K562 (cell line): ENCODE data around the gene RNF31. TPM values are rescaled to one million over a fixed set of nuclear protein-coding genes. Genes with fewer than 3 reads are reported as not detected.

ENCODE experiments used
- ATAC-seq: fragments of 200-7000 bp; cut with Tn5 transposase; 3 replicates; pipeline ENCODE4 v1.9.1; 2020; ENCODE audit warnings: moderate library complexity
- BruUV-seq: library from RNA; stranded (reverse); fragments of 400-500 nt; replicated peaks from 2 replicates; lab custom pipeline; 2021; lab: Mats Ljungman, UMichigan
- CTCF ChIA-PET: fragments of 300-600 bp; formaldehyde crosslinking; extraction: SDS; loops from one replicate; lab custom pipeline; 2021; ENCODE audit warnings: low intra/inter-chr PET ratio; lab: Yijun Ruan, JAX
- POLR2A ChIA-PET: fragments of 300-600, 350-650 bp; sonication (Branson Sonifier 250); formaldehyde crosslinking; extraction: SDS; loops from one replicate; lab custom pipeline; 2021; ENCODE audit warnings: antibody characterized with exemption, inconsistent platforms; lab: Yijun Ruan, JAX
- DNase-seq, 4 experiments: peaks; one replicate each; pipeline versions ENCODE4 v3.0.0 to v3.0.0-alpha.2; 2011 to 2018; ENCODE audit warnings: low spot score in 3 of 4, mixed read lengths in 3 of 4; ENCODE audit errors: extremely low read depth in 1 of 4
- FAIRE-seq: peaks from 2 replicates; lab custom pipeline; 2011; peaks lifted over from hg19 to GRCh38; lab: Jason Lieb, UNC
- H2AFZ ChIP-seq: 2 replicates; pipeline ENCODE4 v1.6.0; 2011; ENCODE audit warnings: low read depth, low read length, control low read depth, inconsistent platforms
- H3K27ac ChIP-seq: fragments of 200-600 bp; 3 replicates; pipeline ENCODE4 v1.8.0; 2011; ENCODE audit warnings: low read depth, mild to moderate bottlenecking, control low read depth, inconsistent platforms, low read length, moderate library complexity, mixed read lengths; ENCODE audit errors: extremely low read depth
- H3K27me3 ChIP-seq, 2 experiments: fragments of 300-600 bp in 1 of 2; 2 replicates in 1 of 2; 3 replicates in 1 of 2; pipeline versions ENCODE4 v1.6.0 to v1.8.0; 2011; ENCODE audit warnings: inconsistent platforms in 2 of 2, low read length in 2 of 2, mild to moderate bottlenecking in 1 of 2, mixed read lengths in 1 of 2, moderate library complexity in 1 of 2; ENCODE audit not compliant: control insufficient read depth in 2 of 2, insufficient read depth in 2 of 2
- H3K36me3 ChIP-seq: fragments of 300-600 bp; 3 replicates; pipeline ENCODE4 v1.8.0; 2011; ENCODE audit warnings: mild to moderate bottlenecking, low read length, inconsistent platforms; ENCODE audit not compliant: control insufficient read depth, insufficient read depth
- H3K4me1 ChIP-seq, 2 experiments: fragments of 200-600 bp in 1 of 2; replicated peaks in 1 of 2; 2 replicates in 1 of 2; 3 replicates in 1 of 2; pipeline versions ENCODE4 v1.5.1 to v1.8.0; 2011; ENCODE audit warnings: inconsistent platforms in 2 of 2, low read length in 2 of 2, mild to moderate bottlenecking in 1 of 2, mixed read lengths in 1 of 2, moderate library complexity in 1 of 2; ENCODE audit not compliant: control insufficient read depth in 2 of 2, insufficient read depth in 2 of 2
- H3K4me2 ChIP-seq: 2 replicates; pipeline ENCODE4 v1.6.1; 2011; ENCODE audit warnings: low read length, control low read depth, inconsistent platforms, mixed read lengths; ENCODE audit not compliant: insufficient read depth
- H3K4me3 ChIP-seq: fragments of 200-600 bp; sonication (generic), shearing (Covaris generic); 2 replicates; pipeline ENCODE4 v1.5.1; 2016; ENCODE audit warnings: control low read depth, inconsistent platforms
- H3K79me2 ChIP-seq: fragments of 200-600 bp; 3 replicates; pipeline ENCODE4 v1.8.0; 2011; ENCODE audit warnings: low read length, inconsistent platforms; ENCODE audit not compliant: control insufficient read depth, insufficient read depth
- H3K9ac ChIP-seq, 2 experiments: 2 replicates each; pipeline versions ENCODE4 v1.6.0 to v1.6.1; 2011; ENCODE audit warnings: low read depth in 2 of 2, low read length in 2 of 2, control low read depth in 1 of 2, inconsistent platforms in 1 of 2, mild to moderate bottlenecking in 1 of 2, mixed read lengths in 1 of 2; ENCODE audit not compliant: insufficient read depth in 1 of 2
- H3K9me1 ChIP-seq: one replicate; pipeline ENCODE4 v1.6.0; 2011; ENCODE audit warnings: inconsistent platforms, mild to moderate bottlenecking, low read length, moderate library complexity; ENCODE audit not compliant: control insufficient read depth, insufficient read depth
- H3K9me3 ChIP-seq: replicated peaks from 2 replicates; pipeline ENCODE4 v1.5.1; 2011; ENCODE audit warnings: low read depth, low read length, inconsistent platforms; ENCODE audit not compliant: control insufficient read depth, insufficient read depth
- H4K20me1 ChIP-seq: replicated peaks from 2 replicates; pipeline ENCODE4 v1.6.1; 2011; ENCODE audit warnings: low read length, inconsistent platforms, mixed read lengths; ENCODE audit not compliant: control insufficient read depth, insufficient read depth
- HDAC8 ChIP-seq: fragments of 450-650 bp; IDR thresholded peaks from 2 replicates; pipeline ENCODE4 v1.6.1; 2016; ENCODE audit warnings: mild to moderate bottlenecking, missing genetic modification characterization, moderate library complexity, missing compliant biosample characterization
- POLR2G ChIP-seq: fragments of 200-400 bp; formaldehyde crosslinking; IDR thresholded peaks from 2 replicates; pipeline ENCODE4 v1.6.1; 2017; ENCODE audit warnings: low read depth, mild to moderate bottlenecking, antibody characterized with exemption, low read length, moderate library complexity
- RBFOX2 ChIP-seq: fragments of 200-400 bp; formaldehyde crosslinking; IDR thresholded peaks from 2 replicates; pipeline ENCODE4 v1.6.1; 2017; ENCODE audit warnings: low read depth, mild to moderate bottlenecking, low read length, moderate library complexity
- WGBS: fragments of 100-300 bp; shearing (Covaris generic); methylation state at CpG from one replicate; pipeline ENCODE4 v1.1.6; 2016; ENCODE audit warnings: low coverage, mixed read lengths; ENCODE audit not compliant: insufficient coverage; ENCODE audit errors: missing lambda C conversion rate; 5-methylcytosine and 5-hydroxymethylcytosine counted together
- in situ Hi-C: fragments of 300-500 bp; cut with MboI; formaldehyde crosslinking; loops from 4 replicates; pipeline ENCODE4 v1.15.0; 2018; ENCODE audit warnings: inconsistent platforms, mixed read lengths
- intact Hi-C: fragments of 100-400 bp; cut with micrococcal nuclease; formaldehyde crosslinking; loops from 2 replicates; pipeline ENCODE4 v1.14.2; 2022
- polyA plus RNA-seq, 8 experiments: library from polyadenylated mRNA; depleted of rRNA in 4 of 8; stranded (reverse) in 5 of 8; unstranded in 3 of 8; fragments of >200 nt; fragmentation: Nextera tagmentation in 2 of 8; fragmentation: Illumina TruSeq in 1 of 8; extraction: Ambion mirVana in 2 of 8; extraction: Trizol in 1 of 8; gene quantifications; 2 replicates each; pipeline versions ENCODE4 v1.2.1 to v1.2.3, GENCODE V29; 2011 to 2014; ENCODE audit warnings: inconsistent platforms in 1 of 8, missing spikeins in 1 of 8
- total RNA-seq, 7 experiments: library from RNA; depleted of rRNA in 6 of 7; stranded (reverse); fragments of >200 nt in 6 of 7; fragmentation: Illumina TruSeq in 2 of 7; extraction: Trizol in 2 of 7; gene quantifications; 2 replicates each; pipeline versions ENCODE4 v1.2.1 to v1.2.3, GENCODE V29; 2011 to 2021; ENCODE audit warnings: low replicate concordance in 1 of 7
- TF ChIP-seq, protein P1 (sequence below): fragments of 450-650 bp; IDR thresholded peaks from 2 replicates; pipeline ENCODE4 v1.6.1; 2017; ENCODE audit warnings: antibody characterized with exemption, mild to moderate bottlenecking

RNF31 gene
- total and polyA plus RNA-seq, 9 of the 15 experiments (the other 6 are each of a cell fraction or from before 2014, with no cell fraction given) = 3.1 to 47.6 (median 19.1) TPM

GRCh38 chr14:24178399-24179178, 31.3 kb downstream of the RNF31 start (continued):
- TF ChIP-seq, protein P1, sequence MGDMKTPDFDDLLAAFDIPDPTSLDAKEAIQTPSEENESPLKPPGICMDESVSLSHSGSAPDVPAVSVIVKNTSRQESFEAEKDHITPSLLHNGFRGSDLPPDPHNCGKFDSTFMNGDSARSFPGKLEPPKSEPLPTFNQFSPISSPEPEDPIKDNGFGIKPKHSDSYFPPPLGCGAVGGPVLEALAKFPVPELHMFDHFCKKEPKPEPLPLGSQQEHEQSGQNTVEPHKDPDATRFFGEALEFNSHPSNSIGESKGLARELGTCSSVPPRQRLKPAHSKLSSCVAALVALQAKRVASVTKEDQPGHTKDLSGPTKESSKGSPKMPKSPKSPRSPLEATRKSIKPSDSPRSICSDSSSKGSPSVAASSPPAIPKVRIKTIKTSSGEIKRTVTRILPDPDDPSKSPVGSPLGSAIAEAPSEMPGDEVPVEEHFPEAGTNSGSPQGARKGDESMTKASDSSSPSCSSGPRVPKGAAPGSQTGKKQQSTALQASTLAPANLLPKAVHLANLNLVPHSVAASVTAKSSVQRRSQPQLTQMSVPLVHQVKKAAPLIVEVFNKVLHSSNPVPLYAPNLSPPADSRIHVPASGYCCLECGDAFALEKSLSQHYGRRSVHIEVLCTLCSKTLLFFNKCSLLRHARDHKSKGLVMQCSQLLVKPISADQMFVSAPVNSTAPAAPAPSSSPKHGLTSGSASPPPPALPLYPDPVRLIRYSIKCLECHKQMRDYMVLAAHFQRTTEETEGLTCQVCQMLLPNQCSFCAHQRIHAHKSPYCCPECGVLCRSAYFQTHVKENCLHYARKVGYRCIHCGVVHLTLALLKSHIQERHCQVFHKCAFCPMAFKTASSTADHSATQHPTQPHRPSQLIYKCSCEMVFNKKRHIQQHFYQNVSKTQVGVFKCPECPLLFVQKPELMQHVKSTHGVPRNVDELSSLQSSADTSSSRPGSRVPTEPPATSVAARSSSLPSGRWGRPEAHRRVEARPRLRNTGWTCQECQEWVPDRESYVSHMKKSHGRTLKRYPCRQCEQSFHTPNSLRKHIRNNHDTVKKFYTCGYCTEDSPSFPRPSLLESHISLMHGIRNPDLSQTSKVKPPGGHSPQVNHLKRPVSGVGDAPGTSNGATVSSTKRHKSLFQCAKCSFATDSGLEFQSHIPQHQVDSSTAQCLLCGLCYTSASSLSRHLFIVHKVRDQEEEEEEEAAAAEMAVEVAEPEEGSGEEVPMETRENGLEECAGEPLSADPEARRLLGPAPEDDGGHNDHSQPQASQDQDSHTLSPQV = no peak
- TF ChIP-seq, all 486 proteins: peak for 0

DNA sequence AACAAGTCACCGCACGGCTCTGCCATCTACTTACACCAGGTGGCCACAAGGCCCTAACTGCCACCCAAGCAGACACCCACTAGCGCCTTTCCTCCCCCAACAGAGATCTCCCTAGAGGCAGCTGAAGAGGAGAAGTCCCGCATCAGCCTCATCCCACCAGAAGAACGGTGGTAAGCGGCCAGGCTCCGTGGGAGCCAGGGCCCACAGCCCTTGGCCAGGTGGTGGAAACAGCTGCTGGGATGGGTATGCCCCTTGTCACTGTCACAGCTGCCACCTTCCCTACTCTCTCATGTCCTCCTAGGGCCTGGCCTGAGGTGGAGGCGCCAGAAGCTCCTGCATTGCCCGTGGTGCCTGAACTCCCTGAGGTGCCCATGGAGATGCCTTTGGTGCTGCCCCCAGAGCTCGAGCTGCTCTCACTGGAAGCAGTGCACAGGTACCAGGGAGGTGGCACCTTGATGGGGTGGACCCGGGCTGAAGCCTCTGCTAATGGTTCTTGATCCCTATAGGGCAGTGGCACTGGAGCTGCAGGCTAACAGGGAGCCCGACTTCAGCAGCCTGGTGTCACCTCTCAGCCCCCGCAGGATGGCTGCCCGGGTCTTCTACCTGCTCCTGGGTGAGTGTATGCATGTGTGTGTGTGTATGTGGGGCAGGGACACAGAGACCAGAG, 32.1 kb downstream of the RNF31 start:
- no peak overlapping the region for H3K4me2 ChIP-seq
- H3K9ac ChIP-seq = no peak overlapping the region
- no peak overlapping the region for H3K4me3 ChIP-seq
- intact Hi-C loops (no loop called here), in situ Hi-C loops (no loop called here)
- no peaks in the 10 kb centered on the region for H3K27me3 ChIP-seq
- no peak overlapping the region for H3K27ac ChIP-seq
- H3K79me2 ChIP-seq = no peaks in the 10 kb centered on the region
- H3K4me1 ChIP-seq = no peaks in the 10 kb centered on the region; a peak in 2 of 5 replicates
- peaks cover 57% of the 10 kb centered on the region; the same call in 2 of the 3 replicates for H3K36me3 ChIP-seq
- H4K20me1 ChIP-seq = no peaks in the 10 kb centered on the region
- no peaks in the 10 kb centered on the region for H3K9me3 ChIP-seq
- POLR2A ChIA-PET = interaction anchor here (0.6 to 1.4 kb wide), 6 partner anchors 9 to 64 kb away, joined by 3 to 6 read pairs (median 4); partner anchors contain the start of genes IPO4, IRF9 and TM9SF1
- ATAC-seq (no peak), FAIRE-seq (no peak), DNase-seq (no peak)
- BruUV-seq = no TSS peak
- CTCF ChIA-PET = no interaction called here
- TF ChIP-seq POLR2G = 0 out of 2 replicates have a peak, but pooled peaks have one; percentile 45
- TF ChIP-seq HDAC8 = no peak
- TF ChIP-seq RBFOX2 = peak; percentile 41
- no peaks in the 10 kb centered on the region for H3K9me1 ChIP-seq
- H2AFZ ChIP-seq = no peak overlapping the region
- 85% methylated on average over 11 of the region's 14 CpGs for WGBS
